Left ventricle myocardium superior (tissue), 1 donor: ENCODE data around the gene TTI1. TPM values are rescaled to one million over a fixed set of nuclear protein-coding genes. Genes with fewer than 3 reads are reported as not detected.
"Not testable (repeated sequence)": the region's sequence is repeated elsewhere in the genome, so short reads cannot be mapped to it uniquely, and the experiment has no call there.

Source experiments
- ATAC-seq: fragments of 200-7000 bp; cut with Tn5 transposase; one replicate; pipeline ENCODE4 v1.9.1; 2020; ENCODE audit warnings: mild to moderate bottlenecking, moderate library complexity
- DNase-seq: peaks from one replicate; pipeline ENCODE4 v3.0.0-alpha.2; 2020
- intact Hi-C: fragments of 100-400 bp; cut with micrococcal nuclease; formaldehyde crosslinking; loops from one replicate; pipeline ENCODE4 v1.11.0; 2022
- total RNA-seq: library from RNA; stranded (reverse); fragmentation: NEBNext Ultra II Directional; extraction: Animal tissue kit (Norgen Biotek cat#: 25700); gene quantifications from one replicate; pipeline ENCODE4 v1.2.1, GENCODE V29; 2021
- donor health status: DM: no; HTN: yes; CAD: no; lungs with severe emphysema.

The TTI1 gene
- total RNA-seq, 1 donor from 2014 or later: 12.5 TPM

- ATAC-seq (no peak), DNase-seq (no peak)
- intact Hi-C loops: no loop called here
Measured at GRCh38 chr20:38021087-38021772, 12.0 kb downstream of the TTI1 start.

- ATAC-seq (no peak), DNase-seq (no peak)
- intact Hi-C loops: no loop called here
Measured at GRCh38 chr20:38018385-38018784, 14.9 kb downstream of the TTI1 start.

GRCh38 chr20:38017959-38018358 is 15.3 kb downstream of the TTI1 start:
- intact Hi-C loops: no loop called here
- DNase-seq (no peak), ATAC-seq (no peak)

- ATAC-seq (no peak), DNase-seq (no peak)
- intact Hi-C loops: no loop called here
Measured at GRCh38 chr20:38013887-38014286, 19.4 kb downstream of the TTI1 start.

- intact Hi-C loops: no loop called here
- ATAC-seq (no peak), DNase-seq (no peak)
Measured at GRCh38 chr20:38012332-38012731, 20.9 kb downstream of the TTI1 start.

GRCh38 chr20:38011696-38012095 is 21.6 kb downstream of the TTI1 start:
- ATAC-seq: no peak
- no peak for DNase-seq
- intact Hi-C loops: no loop called here

- DNase-seq, intact Hi-C loops, ATAC-seq: not testable (repeated sequence)
Measured at GRCh38 chr20:38009416-38009815, 23.8 kb downstream of the TTI1 start.

- intact Hi-C loops: no loop called here
- DNase-seq (no peak), ATAC-seq (no peak)
Measured at GRCh38 chr20:38008233-38008944, 24.9 kb downstream of the TTI1 start.

- no peak for DNase-seq
- intact Hi-C loops: no loop called here
- no peak for ATAC-seq
Measured at GRCh38 chr20:38007526-38007925, 25.7 kb downstream of the TTI1 start.

GRCh38 chr20:38005903-38006302 is 27.4 kb downstream of the TTI1 start:
- intact Hi-C loops: no loop called here
- DNase-seq (no peak), ATAC-seq (no peak)

- ATAC-seq (no peak), DNase-seq (no peak)
- intact Hi-C loops: no loop called here
Measured at GRCh38 chr20:38004416-38004815, 28.8 kb downstream of the TTI1 start.

GRCh38 chr20:38002422-38002821 is 30.8 kb downstream of the TTI1 start:
- intact Hi-C loops: no loop called here
- ATAC-seq (no peak), DNase-seq (no peak)

- ATAC-seq (no peak), DNase-seq (no peak)
- intact Hi-C loops: no loop called here
Measured at GRCh38 chr20:38001981-38002380, 31.3 kb downstream of the TTI1 start.

GRCh38 chr20:38001173-38001875 is 31.9 kb downstream of the TTI1 start:
- intact Hi-C loops: no loop called here
- ATAC-seq (no peak), DNase-seq (no peak)

GRCh38 chr20:38000293-38000692 is 33.0 kb downstream of the TTI1 start:
- DNase-seq (no peak), ATAC-seq (no peak)
- intact Hi-C loops: no loop called here

- intact Hi-C loops: no loop called here
- DNase-seq: no peak
- no peak for ATAC-seq
Measured at GRCh38 chr20:37999526-38000263, 33.6 kb downstream of the TTI1 start.

GRCh38 chr20:37997516-37997915 is 35.7 kb downstream of the TTI1 start:
- intact Hi-C loops: no loop called here
- no peak for ATAC-seq

GRCh38 chr20:37995856-37996605 is 37.2 kb downstream of the TTI1 start:
- intact Hi-C loops: no loop called here
- DNase-seq (no peak), ATAC-seq (no peak)

More at GRCh38 chr20:37997516-37997915, 35.7 kb downstream of the TTI1 start:
- no peak for DNase-seq

GRCh38 chr20:37994512-37994911 is 38.7 kb downstream of the TTI1 start:
- intact Hi-C loops: no loop called here
- DNase-seq (no peak), ATAC-seq (no peak)
